Fibroblast of lung (primary cell): ENCODE data around the gene NDOR1. TPM values are rescaled to one million over a fixed set of nuclear protein-coding genes. Genes with fewer than 3 reads are reported as not detected.

Experiments used
- DNase-seq, 2 donors: peaks; one replicate each; pipeline versions ENCODE4 v3.0.0 to v3.0.0-alpha.2; 2010; ENCODE audit warnings: low read depth in 2 of 2
- H2AFZ ChIP-seq: 2 replicates; pipeline ENCODE4 v1.5.1; 2012; ENCODE audit warnings: low read length, control low read depth, inconsistent platforms
- H3K27ac ChIP-seq: 2 replicates; pipeline ENCODE4 v1.5.1; 2011; ENCODE audit warnings: low read length, control low read depth; ENCODE audit not compliant: insufficient read depth
- H3K27me3 ChIP-seq: 2 replicates; pipeline ENCODE4 v1.5.1; 2011; ENCODE audit warnings: mild to moderate bottlenecking, low read length; ENCODE audit not compliant: control insufficient read depth, insufficient read depth
- H3K36me3 ChIP-seq: 2 replicates; pipeline ENCODE4 v1.5.1; 2011; ENCODE audit warnings: low read length; ENCODE audit not compliant: control insufficient read depth, insufficient read depth
- H3K4me1 ChIP-seq: 2 replicates; pipeline ENCODE4 v1.5.1; 2011; ENCODE audit warnings: low read length; ENCODE audit not compliant: control insufficient read depth, insufficient read depth; ENCODE audit errors: extremely low read depth
- H3K4me2 ChIP-seq: 2 replicates; pipeline ENCODE4 v1.5.1; 2011; ENCODE audit warnings: low read length, control low read depth; ENCODE audit not compliant: insufficient read depth; ENCODE audit errors: extremely low read depth
- H3K4me3 ChIP-seq, 4 experiments: fragments of 200-600 bp in 1 of 4; sonication (generic) in 1 of 4; replicated peaks in 1 of 4; 2 replicates each; pipeline ENCODE4 v1.5.1; 2011 to 2016; ENCODE audit warnings: low read length in 4 of 4, low read depth in 3 of 4, mild to moderate bottlenecking in 3 of 4, control low read depth in 2 of 4, inconsistent platforms in 1 of 4, mixed read lengths in 1 of 4; ENCODE audit not compliant: insufficient read depth in 1 of 4; ENCODE audit errors: control extremely low read depth in 1 of 4
- H3K79me2 ChIP-seq: 2 replicates; pipeline ENCODE4 v1.5.1; 2012; ENCODE audit warnings: mild to moderate bottlenecking, low read length, inconsistent platforms; ENCODE audit not compliant: control insufficient read depth, insufficient read depth
- H3K9ac ChIP-seq: 2 replicates; pipeline ENCODE4 v1.5.1; 2011; ENCODE audit warnings: mild to moderate bottlenecking, low read length, control low read depth; ENCODE audit not compliant: insufficient read depth
- H3K9me3 ChIP-seq: 2 replicates; pipeline ENCODE4 v1.5.1; 2012; ENCODE audit warnings: low read depth, low read length; ENCODE audit not compliant: control insufficient read depth, insufficient read depth
- H4K20me1 ChIP-seq: 2 replicates; pipeline ENCODE4 v1.5.1; 2011; ENCODE audit warnings: low read length; ENCODE audit not compliant: control insufficient read depth, insufficient read depth; ENCODE audit errors: extremely low read depth
- CTCF ChIP-seq, 2 donors: IDR thresholded peaks in 1 of 2; conservative IDR thresholded peaks in 1 of 2; 1 replicate in 1 of 2; 2 replicates in 1 of 2; pipeline ENCODE4 v1.5.1; 2011 to 2012; ENCODE audit warnings: low read length in 2 of 2, control low read depth in 1 of 2, inconsistent platforms in 1 of 2, low read depth in 1 of 2, mild to moderate bottlenecking in 1 of 2
- EZH2 ChIP-seq: IDR thresholded peaks from 2 replicates; pipeline ENCODE4 v1.5.1; 2012; ENCODE audit warnings: low read length, control low read depth, mild to moderate bottlenecking; ENCODE audit errors: missing control alignments
- polyA plus RNA-seq, 2 donors: library from polyadenylated mRNA; depleted of rRNA in 1 of 2; stranded (reverse) in 1 of 2; unstranded in 1 of 2; fragments of >200 nt; gene quantifications; 2 replicates each; pipeline ENCODE4 v1.2.1, GENCODE V29; 2011 to 2012; ENCODE audit warnings: missing spikeins in 1 of 2
- total RNA-seq: library from RNA; depleted of rRNA; stranded (reverse); fragments of >200 nt; gene quantifications from 2 replicates; pipeline ENCODE4 v1.2.1, GENCODE V29; 2014

Gene NDOR1
- total and polyA plus RNA-seq, 2 donors (not counting 1 experiment from before 2014, with no cell fraction given) = 2.4 to 3.1 TPM

- TF ChIP-seq EZH2 (no peak), CTCF (conservative IDR thresholded peaks at IDR 0.05 in 1 of 2, IDR thresholded peaks at IDR 0.05 in 1 of 2; ENCODE audit: low read depth in 1 of 2, low read length in 2 of 2) (no peak)
- Histone ChIP-seq H3K4me3 (no peak overlapping the region), H3K9ac (no peak overlapping the region), H3K4me1 (peaks cover 8% of the 10 kb centered on the region), H3K27me3 (no peaks in the 10 kb centered on the region), H2AFZ (no peak overlapping the region), H4K20me1 (no peaks in the 10 kb centered on the region), H3K27ac (no peak overlapping the region), H3K9me3 (no peaks in the 10 kb centered on the region), H3K36me3 (peaks cover 11% of the 10 kb centered on the region), H3K4me2 (peak overlapping the region; percentile 25), H3K79me2 (no peaks in the 10 kb centered on the region)
- DNase-seq = peak in 1 of 2 donors; percentile 45
These were observed 13.3 kb downstream of the NDOR1 start for GRCh38 chr9:137218754-137219271.

- Histone ChIP-seq H3K36me3 (peaks cover 11% of the 10 kb centered on the region), H3K9ac (no peak overlapping the region), H2AFZ (no peak overlapping the region), H3K4me3 (no peak overlapping the region), H4K20me1 (no peaks in the 10 kb centered on the region), H3K27ac (no peak overlapping the region), H3K9me3 (no peaks in the 10 kb centered on the region), H3K4me2 (no peak overlapping the region), H3K79me2 (no peaks in the 10 kb centered on the region), H3K27me3 (no peaks in the 10 kb centered on the region), H3K4me1 (peaks cover 8% of the 10 kb centered on the region)
- DNase-seq = no peak
- TF ChIP-seq EZH2 (no peak), CTCF (conservative IDR thresholded peaks at IDR 0.05 in 1 of 2, IDR thresholded peaks at IDR 0.05 in 1 of 2; ENCODE audit: low read depth in 1 of 2, low read length in 2 of 2) (no peak)
These were observed 14.3 kb downstream of the NDOR1 start for GRCh38 chr9:137219757-137220316.

- Histone ChIP-seq H3K27me3 (no peaks in the 10 kb centered on the region), H3K79me2 (no peaks in the 10 kb centered on the region), H3K9me3 (no peaks in the 10 kb centered on the region), H3K4me2 (no peak overlapping the region), H3K4me1 (peaks cover 8% of the 10 kb centered on the region), H3K27ac (no peak overlapping the region), H2AFZ (no peak overlapping the region), H3K4me3 (no peak overlapping the region), H3K9ac (no peak overlapping the region), H3K36me3 (peaks cover 7% of the 10 kb centered on the region), H4K20me1 (no peaks in the 10 kb centered on the region)
- no peak for DNase-seq
- TF ChIP-seq EZH2 (no peak), CTCF (conservative IDR thresholded peaks at IDR 0.05 in 1 of 2, IDR thresholded peaks at IDR 0.05 in 1 of 2; ENCODE audit: low read depth in 1 of 2, low read length in 2 of 2) (no peak)
These were observed 15.0 kb downstream of the NDOR1 start for GRCh38 chr9:137220317-137221094.
